ENCODE measurements around the gene ASNS.
"Not testable (repeated sequence)": the region's sequence is repeated elsewhere in the genome, so short reads cannot be mapped to it uniquely, and the experiment has no call there.

ASNS gene, protein sequence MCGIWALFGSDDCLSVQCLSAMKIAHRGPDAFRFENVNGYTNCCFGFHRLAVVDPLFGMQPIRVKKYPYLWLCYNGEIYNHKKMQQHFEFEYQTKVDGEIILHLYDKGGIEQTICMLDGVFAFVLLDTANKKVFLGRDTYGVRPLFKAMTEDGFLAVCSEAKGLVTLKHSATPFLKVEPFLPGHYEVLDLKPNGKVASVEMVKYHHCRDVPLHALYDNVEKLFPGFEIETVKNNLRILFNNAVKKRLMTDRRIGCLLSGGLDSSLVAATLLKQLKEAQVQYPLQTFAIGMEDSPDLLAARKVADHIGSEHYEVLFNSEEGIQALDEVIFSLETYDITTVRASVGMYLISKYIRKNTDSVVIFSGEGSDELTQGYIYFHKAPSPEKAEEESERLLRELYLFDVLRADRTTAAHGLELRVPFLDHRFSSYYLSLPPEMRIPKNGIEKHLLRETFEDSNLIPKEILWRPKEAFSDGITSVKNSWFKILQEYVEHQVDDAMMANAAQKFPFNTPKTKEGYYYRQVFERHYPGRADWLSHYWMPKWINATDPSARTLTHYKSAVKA

DNA sequence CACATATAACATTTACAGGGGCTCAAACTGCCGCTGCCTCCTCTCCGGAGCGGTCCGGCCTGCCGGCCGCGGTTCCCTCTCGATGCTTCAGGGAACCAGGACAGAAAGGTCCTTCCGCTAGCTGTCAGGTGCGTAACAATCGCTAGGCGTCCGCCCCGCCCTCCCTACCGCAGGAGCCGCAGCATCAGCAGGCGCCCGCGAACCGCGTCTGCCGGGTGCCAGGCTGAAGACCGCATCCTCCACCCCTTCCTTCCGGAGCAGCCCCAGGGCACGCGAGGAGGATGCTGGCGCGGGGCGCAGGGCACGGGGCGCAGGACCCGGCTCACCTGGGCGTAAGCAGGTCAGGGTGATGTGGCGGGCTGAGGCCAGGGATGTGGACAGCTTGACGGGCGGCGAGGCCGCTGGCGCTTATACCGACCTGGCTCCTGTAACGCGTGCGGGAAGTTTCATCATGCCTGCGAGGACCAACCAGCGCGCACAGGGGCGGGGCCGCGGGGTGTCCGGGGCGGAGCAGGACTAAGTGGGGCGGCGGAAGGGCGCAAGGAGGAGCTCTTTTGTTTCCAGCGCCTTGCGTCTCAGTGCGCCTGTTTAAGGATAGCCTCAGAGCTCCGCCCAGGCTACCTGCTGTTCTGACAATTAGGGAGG is at the start of gene ASNS:
TSS of gene ASNS (minus strand) at position 384 of the 645 bp plus-strand sequence. CDS start 3,252 bp downstream, outside the sequence.
- TF ChIP-seq, protein P1, sequence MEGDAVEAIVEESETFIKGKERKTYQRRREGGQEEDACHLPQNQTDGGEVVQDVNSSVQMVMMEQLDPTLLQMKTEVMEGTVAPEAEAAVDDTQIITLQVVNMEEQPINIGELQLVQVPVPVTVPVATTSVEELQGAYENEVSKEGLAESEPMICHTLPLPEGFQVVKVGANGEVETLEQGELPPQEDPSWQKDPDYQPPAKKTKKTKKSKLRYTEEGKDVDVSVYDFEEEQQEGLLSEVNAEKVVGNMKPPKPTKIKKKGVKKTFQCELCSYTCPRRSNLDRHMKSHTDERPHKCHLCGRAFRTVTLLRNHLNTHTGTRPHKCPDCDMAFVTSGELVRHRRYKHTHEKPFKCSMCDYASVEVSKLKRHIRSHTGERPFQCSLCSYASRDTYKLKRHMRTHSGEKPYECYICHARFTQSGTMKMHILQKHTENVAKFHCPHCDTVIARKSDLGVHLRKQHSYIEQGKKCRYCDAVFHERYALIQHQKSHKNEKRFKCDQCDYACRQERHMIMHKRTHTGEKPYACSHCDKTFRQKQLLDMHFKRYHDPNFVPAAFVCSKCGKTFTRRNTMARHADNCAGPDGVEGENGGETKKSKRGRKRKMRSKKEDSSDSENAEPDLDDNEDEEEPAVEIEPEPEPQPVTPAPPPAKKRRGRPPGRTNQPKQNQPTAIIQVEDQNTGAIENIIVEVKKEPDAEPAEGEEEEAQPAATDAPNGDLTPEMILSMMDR (IDR thresholded peaks at IDR 0.05; ENCODE audit: low read depth, low read length, missing control alignments): no peak
- H3K4me3 ChIP-seq (ENCODE audit: low read depth, low read length): peak within 1 kb of the TSS; percentile 78
- DNase-seq (ENCODE audit: low read depth): peak; percentile 68
- in situ Hi-C loops (cut with HindIII; ENCODE audit: low sequenced_read_pairs): loop anchor here (25.0 kb wide), 1 partner anchor 735 kb away; no protein-coding TSS in a partner anchor

DNA sequence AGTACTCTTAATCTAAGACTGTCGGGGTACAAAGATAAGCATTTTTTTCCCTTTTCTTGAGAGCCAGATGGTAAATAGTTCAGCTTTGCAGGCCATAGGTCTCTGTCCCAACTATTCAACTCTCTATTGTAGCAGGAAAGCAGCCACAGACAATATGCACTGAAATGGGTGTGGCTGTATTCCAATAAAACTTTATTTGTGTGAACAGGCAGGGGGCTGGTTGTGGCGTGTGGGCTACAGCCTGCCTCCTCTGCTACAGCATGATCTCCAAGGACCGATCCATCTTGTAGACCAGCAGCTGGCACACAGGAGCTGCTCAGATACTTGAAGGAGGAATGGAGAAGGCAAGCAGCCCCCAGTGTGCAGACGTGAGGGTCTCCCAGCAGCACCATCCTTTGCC is 49.0 kb upstream of the ASNS start:
- DNase-seq (ENCODE audit: low read depth); in situ Hi-C loops (cut with HindIII; ENCODE audit: low sequenced_read_pairs); H3K4me3 ChIP-seq (ENCODE audit: low read depth, low read length): not testable (repeated sequence)

DNA sequence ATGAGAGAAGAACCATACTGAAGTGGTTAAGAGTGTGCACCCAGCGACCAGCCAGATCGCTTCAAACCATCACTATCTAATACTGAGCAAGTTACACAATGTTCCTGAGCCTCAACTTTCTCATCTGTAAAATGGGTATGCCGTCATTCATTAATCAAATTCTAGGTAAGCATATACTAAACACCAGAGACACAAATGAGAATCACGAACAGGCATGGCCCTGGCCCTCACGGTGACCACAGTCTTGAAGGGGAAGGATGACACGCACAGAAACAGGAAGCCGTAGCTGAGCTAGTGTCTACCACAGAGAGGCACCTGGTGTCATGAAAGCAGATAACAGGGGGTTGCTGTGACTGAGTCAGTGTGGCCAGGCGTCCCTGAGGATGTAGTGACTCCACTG is 43.1 kb upstream of the ASNS start:
- in situ Hi-C loops (cut with HindIII; ENCODE audit: low sequenced_read_pairs); H3K4me3 ChIP-seq (ENCODE audit: low read depth, low read length); DNase-seq (ENCODE audit: low read depth): not testable (repeated sequence)

DNA sequence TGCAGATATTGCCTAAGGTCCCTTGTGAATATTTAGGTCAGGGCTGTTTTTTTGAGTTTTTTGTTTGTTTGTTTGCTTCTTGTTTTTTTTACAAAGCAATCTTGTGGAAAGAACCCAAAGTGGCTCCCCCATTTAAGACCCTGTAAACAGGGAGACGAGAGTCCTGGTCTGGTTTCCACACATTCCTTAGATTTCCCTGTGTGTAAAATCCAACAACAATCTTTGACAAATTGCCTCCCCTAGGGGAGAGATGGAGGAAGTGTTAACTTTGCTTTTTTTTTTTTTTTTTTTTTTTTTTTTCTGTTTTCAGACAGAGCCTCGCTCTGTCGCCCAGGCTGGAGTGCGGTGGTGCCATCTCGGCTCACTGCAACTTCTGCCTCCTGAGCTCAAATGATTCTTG is 40.1 kb upstream of the ASNS start:
- DNase-seq (ENCODE audit: low read depth); H3K4me3 ChIP-seq (ENCODE audit: low read depth, low read length); in situ Hi-C loops (cut with HindIII; ENCODE audit: low sequenced_read_pairs): not testable (repeated sequence)

DNA sequence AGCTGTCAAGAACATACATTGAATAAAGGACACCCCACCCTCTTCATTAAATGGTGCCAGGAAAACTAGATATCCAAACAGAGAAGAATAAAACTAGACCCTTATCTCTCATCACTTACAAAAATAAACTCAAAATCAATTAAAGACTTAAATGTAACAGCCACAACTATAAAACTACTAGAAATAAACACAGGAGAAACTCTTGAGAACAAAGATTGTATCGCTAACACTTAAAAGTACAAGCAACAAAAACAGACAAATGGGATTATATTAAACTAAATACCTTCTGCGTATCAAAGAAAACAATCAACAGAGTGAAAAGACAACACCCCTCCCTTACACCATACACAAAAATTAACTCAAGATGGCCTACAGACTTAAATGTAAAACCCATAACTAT is 24.7 kb upstream of the ASNS start:
- DNase-seq (ENCODE audit: low read depth); in situ Hi-C loops (cut with HindIII; ENCODE audit: low sequenced_read_pairs): not testable (repeated sequence)

DNA sequence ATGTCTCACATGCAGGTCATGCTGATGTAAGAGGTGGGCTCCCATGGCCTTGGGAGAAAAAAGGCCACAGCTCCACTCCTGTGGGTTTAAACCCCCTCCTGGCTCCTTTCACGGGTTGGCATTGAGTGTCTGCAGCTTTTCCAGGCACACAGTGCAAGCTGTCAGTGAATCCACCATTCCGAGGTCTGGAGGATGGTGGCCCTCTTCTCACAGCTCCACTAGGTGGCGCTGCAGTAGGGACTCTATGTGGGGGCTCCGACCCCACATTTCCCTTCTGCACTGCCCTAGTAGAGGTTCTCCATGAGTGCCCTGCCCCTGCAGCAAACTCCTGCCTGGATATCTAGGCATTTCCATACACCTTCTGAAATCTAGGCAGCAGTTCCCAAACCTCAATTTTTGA is 19.5 kb upstream of the ASNS start:
- in situ Hi-C loops (cut with HindIII; ENCODE audit: low sequenced_read_pairs); H3K4me3 ChIP-seq (ENCODE audit: low read depth, low read length); DNase-seq (ENCODE audit: low read depth): not testable (repeated sequence)

More for the DNA sequence above, 24.7 kb upstream of the ASNS start:
- H3K4me3 ChIP-seq (ENCODE audit: low read depth, low read length): not testable (repeated sequence)

DNA sequence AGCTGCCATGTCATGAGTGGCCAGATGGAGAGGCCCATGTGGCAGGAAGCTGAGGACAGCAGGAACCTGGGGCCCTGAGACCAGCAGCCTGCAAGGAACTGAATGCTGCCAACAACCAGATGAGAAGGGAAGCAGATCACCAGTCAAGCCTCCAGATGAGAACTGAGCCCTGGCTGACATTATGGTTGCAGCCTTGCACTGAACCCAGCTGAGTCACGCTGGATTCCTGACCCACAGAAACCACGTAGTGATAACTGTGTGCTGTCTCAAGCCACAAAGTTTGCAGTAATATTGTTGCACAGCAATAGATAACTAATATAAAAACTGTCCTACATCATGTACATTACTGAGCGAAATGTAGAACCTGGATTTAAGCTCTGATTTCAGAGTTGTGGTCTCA is 7.3 kb upstream of the ASNS start:
- DNase-seq (ENCODE audit: low read depth); H3K4me3 ChIP-seq (ENCODE audit: low read depth, low read length); in situ Hi-C loops (cut with HindIII; ENCODE audit: low sequenced_read_pairs): not testable (repeated sequence)

DNA sequence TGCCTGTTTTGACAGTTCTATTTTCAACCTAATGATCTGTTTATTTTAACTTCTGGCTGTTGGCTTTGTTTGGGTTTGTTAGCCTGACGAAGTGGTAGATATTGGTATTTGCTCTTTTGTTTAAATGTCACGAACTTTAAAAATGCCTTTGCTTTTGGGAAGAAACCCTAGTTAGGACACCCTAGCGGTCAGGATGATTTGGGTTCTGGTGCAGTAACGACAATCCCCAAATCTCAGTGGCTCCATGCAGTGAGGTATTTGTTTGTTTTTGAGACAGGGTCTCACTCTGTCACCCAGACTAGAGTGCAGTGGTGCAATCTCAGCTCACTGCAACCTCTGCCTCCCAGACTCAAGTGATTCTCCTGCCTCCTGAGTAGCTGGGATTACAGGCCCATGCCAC is 2.7 kb upstream of the ASNS start:
- not testable (repeated sequence) for H3K4me3 ChIP-seq (ENCODE audit: low read depth, low read length); DNase-seq (ENCODE audit: low read depth)
- in situ Hi-C loops (cut with HindIII; ENCODE audit: low sequenced_read_pairs): loop anchor here (25.0 kb wide), 1 partner anchor 738 kb away; no protein-coding TSS in a partner anchor

DNA sequence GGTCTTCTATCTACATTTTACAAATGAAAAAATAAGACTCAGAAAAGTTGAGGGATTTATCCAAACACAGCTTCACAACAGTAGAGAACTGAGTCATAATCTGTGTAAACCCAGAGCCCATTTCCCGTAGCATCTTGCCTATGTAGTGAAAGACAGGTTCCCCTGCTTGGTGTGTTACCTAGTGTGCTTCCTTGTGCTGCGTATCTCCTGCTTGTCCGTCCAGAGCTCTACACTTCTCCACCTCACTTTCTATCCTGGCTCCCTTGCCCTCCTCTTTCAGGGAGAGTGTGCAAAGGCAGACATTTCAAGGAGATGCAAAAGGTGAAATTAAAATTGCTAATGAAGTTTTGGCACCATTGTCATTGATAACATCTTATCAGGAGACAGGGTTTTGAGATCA is 1.4 kb upstream of the ASNS start:
- TF ChIP-seq, protein P1 (IDR thresholded peaks at IDR 0.05; ENCODE audit: low read depth, low read length, missing control alignments): no peak
- no peak for DNase-seq (ENCODE audit: low read depth)

DNA sequence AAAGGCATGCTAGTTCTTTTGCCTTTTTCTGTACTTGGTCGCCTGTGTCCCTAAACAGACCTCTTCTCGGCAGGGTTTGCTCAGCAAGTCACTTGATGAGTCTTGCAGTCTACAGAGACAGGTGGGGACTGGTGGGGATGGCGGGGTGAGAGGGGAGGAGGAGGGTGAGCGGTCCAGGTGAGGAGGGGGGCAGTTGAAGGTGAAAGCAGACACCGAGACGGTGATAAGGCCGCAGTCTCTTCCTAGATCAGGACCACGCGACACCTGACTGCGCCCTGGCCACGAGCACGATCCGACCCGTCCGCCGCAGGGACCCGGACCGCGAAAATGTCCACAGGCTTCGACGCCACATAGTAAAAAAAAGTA is 566 bp downstream of the ASNS start:
- TF ChIP-seq, protein P1 (IDR thresholded peaks at IDR 0.05; ENCODE audit: low read depth, low read length, missing control alignments): no peak
- no peak for DNase-seq (ENCODE audit: low read depth)
- in situ Hi-C loops (cut with HindIII; ENCODE audit: low sequenced_read_pairs): loop anchor here (25.0 kb wide), 1 partner anchor 734 kb away; no protein-coding TSS in a partner anchor
- H3K4me3 ChIP-seq (ENCODE audit: low read depth, low read length): peak overlapping the region; percentile 78

More for the DNA sequence above, 1.4 kb upstream of the ASNS start:
- no peak overlapping the region for H3K4me3 ChIP-seq (ENCODE audit: low read depth, low read length)
- in situ Hi-C loops (cut with HindIII; ENCODE audit: low sequenced_read_pairs): loop anchor here (25.0 kb wide), 1 partner anchor 736 kb away; no protein-coding TSS in a partner anchor

Data from astrocyte of the cerebellum (primary cell).